Endometrial microvascular endothelial cells (primary cell): ENCODE measurements around the gene GIPC3. TPM values are rescaled to one million over a fixed set of nuclear protein-coding genes. Genes with fewer than 3 reads are reported as not detected.
"Not testable (repeated sequence)": the region's sequence is repeated elsewhere in the genome, so short reads cannot be mapped to it uniquely, and the experiment has no call there.

Experiments used
- in situ Hi-C: cut with HindIII; loops from 2 replicates; pipeline ENCODE4 v1.10.0; 2017; ENCODE audit warnings: low sequenced_read_pairs, low pct_unique_long_range_greater_than_20kb; ENCODE audit errors: inconsistent ontology term
- total RNA-seq: library from RNA; depleted of rRNA; stranded (reverse); fragments of >200 nt; gene quantifications from one replicate; pipeline ENCODE4 v1.2.3, GENCODE V29; 2015; ENCODE audit errors: inconsistent ontology term

GIPC3 gene
- total RNA-seq, 1 donor from 2014 or later: 0.28 TPM

DNA sequence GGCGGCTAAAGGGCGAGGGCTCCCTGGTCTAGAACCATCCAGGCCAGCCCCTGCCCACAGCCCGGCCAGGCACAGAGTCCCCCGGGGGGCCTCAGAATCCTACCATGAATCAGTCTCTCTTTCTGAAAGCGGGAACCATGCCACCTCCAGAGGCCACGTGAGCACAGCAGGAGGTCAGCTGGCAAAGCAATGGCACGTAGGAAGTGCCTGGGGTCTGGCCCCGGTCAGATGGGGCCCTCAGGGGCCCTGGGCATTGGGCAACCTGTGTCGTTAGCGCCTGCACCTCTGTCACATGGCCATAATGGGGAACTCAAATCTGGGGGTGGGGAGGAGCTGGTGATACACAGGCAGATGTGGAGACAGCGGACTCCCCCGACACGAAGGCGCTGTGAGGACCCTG is 36.7 kb upstream of the GIPC3 start:
- in situ Hi-C loops: no loop called here

DNA sequence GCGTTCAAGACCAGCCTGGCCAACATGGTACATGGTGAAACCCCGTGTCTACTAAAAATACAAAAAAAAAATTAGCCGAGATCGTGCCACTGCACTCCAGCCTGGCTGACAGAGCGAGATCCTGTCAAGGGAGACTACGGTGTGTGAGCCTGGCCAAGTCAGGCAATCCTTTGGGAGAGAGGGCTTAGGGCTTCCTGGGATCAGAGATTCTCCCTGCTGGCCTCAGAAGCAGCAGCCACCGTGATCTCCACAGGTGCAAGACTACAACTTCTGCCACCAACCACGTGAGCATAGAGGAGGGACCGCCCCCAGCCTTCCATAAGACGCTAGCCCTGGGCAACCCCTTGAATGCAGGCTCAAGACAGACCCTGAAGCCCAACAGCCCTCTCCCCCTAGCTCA is 35.5 kb upstream of the GIPC3 start:
- in situ Hi-C loops: no loop called here

DNA sequence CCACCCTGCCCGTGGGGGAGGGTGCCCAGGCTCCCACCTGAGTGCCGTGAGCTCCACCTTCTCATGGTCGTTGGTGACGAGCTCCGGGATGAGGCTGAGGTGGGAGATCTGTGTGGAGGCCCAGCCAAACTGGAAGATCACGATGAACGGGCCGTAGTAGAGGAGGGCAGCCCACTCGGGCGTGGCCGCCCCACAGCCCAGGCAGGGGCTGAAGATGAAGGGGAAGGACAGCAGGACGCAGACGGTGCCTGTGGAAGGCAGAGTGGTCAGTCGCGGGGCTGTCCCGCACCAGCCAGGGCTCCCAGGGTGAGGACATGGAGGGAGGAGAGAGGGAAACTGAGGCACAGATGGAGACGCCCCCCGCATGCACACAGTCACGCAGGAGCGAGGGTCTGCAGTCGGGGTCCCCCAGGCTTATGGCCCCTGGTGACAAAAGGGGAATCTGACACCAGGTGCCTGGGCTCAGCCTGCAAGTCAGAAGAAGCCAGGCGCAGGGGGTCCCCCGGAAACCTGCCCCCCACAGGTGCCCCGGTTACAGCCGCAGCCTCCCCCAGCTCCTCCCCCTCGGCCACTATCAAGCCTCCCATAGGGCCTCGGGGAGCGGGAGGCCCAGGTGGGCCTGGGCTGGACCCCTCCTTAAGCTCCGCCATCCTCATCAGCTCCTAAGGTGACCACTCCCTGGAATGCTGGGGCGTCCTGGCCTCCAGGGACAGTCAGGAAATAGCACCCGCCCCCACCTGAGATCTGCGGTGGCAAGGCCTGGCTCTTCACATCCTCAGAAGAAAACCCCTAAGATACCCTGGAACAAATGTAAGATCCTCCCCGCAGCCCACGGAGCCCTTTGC is 34.1 kb upstream of the GIPC3 start:
- in situ Hi-C loops: no loop called here

DNA sequence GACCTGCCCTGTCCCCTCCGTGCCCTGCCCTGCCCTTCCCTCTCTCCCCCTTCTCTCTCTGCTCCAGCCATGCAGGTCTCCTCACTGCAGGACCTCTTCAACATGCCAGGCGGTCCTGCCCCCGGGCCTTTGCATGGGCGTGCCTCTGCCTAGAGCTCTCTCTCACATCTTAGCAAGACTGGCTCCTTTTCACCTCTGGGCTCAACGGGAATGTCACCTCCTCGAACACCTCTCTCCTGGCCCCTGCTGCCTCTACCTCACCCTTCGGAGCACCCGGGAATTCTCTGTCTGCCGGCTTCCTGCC is 33.5 kb upstream of the GIPC3 start:
- in situ Hi-C loops: no loop called here

- in situ Hi-C loops: no loop called here
These were observed 30.8 kb upstream of the GIPC3 start for GRCh38 chr19:3554254-3555083.

GRCh38 chr19:3555653-3556422 is 29.4 kb upstream of the GIPC3 start:
- in situ Hi-C loops: no loop called here

GRCh38 chr19:3556423-3556977 is 28.8 kb upstream of the GIPC3 start:
- in situ Hi-C loops: no loop called here

- in situ Hi-C loops: no loop called here
These were observed 28.3 kb upstream of the GIPC3 start for GRCh38 chr19:3556978-3557460.

DNA sequence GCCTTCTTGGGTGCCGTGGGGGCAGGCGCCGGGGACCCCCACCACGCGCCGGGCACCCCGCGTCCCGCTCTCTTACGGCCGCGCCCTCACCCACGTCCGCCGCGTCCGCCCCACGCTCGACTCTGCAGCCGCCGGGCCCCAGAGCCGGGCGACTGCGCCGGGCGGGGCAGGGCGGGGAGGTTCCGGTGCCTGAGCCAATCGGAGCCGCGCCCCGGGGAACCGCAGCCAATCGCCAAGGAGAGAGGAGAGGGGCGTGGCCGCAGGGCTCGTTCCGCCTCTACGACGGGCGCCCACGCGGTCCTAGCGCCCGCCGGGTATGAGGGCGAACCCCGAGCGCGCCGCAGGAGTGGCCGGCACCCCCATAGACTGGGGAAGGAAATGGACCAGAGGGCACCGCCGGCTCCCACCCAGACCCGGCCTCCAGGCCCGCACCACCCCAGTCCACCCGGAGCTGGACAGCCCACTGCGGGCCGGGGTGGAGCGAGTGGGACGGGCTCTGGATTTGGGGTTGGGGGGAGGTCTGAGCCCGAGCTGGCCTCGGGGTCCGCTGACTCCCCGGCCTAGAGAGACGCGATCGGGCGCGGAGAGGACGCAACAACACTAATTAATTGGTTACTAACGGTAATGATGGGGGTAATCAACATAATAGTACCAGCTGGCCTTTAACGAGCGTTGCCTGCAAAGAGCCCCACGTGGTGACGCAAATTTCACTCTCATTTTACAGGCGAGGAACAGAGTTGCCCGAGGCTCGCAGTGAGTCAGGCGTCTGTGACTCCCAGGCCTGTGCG is 27.6 kb upstream of the GIPC3 start, which contains the start of gene MFSD12:
TSS of gene MFSD12 (minus strand) at position 126 of the 788 bp plus-strand sequence. CDS start 183 bp downstream, outside the sequence.
- in situ Hi-C loops: no loop called here

DNA sequence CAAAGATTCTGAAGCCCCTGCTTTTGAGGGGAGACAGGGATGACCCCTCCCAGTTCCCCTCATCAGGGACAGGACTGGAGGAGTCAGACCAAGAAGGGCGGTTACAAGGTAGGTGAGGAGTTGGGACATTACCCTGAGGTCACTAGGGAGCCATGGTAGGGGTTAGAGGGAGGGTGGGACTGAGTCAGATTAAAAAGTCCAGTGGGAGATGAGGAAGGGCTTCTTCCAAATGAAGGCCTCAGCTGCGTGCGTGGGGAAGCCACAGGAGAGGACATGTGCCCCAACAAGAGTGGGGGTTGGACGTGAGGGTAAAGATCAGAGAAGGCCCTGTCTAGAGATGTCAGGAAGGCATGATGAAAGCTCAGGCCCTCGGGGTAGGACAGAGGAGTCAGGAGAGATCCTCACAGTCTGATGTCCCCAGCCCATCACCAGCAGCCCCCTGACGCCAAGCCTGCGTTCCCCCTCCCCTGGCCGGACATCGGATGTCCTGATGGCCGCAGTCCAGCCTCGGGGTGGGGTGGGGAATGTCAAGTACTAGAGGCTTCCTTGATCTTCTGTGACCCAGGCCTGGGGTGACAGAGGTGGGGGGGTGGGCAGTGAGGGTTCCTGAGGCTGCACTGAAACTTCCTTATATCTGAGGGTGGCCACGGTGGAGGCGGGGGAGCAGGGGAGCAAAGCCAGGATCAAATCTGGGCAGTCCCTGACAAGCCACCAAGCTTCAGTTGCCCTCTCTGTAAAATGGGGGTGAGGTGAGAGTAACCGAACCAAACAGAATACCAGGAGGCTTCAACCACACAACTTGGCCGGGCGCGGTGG is 21.4 kb upstream of the GIPC3 start:
- in situ Hi-C loops: no loop called here

GRCh38 chr19:3565139-3565538 is 20.1 kb upstream of the GIPC3 start:
- in situ Hi-C loops: no loop called here

DNA sequence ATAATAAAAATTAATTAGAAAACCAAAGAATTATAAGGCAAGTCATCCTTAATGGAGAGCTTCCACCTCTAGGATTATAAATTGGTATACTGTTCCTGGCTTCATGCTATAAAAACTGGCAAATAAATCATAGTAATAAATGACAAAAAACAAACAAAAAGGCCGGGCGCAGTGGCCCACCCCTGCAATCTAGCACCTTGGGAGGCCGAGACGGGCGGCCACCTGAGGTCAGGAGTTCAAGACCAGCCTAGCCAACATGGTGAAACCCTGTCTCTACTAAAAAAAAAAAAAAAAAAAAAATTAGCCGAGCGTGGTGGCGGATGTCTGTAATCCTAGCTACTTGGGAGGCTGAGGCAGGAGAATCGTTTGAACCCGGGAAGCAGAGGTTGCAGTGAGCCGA is 15.2 kb upstream of the GIPC3 start:
- in situ Hi-C loops: not testable (repeated sequence)

- in situ Hi-C loops: no loop called here
These were observed 14.7 kb upstream of the GIPC3 start for GRCh38 chr19:3570606-3571011.

DNA sequence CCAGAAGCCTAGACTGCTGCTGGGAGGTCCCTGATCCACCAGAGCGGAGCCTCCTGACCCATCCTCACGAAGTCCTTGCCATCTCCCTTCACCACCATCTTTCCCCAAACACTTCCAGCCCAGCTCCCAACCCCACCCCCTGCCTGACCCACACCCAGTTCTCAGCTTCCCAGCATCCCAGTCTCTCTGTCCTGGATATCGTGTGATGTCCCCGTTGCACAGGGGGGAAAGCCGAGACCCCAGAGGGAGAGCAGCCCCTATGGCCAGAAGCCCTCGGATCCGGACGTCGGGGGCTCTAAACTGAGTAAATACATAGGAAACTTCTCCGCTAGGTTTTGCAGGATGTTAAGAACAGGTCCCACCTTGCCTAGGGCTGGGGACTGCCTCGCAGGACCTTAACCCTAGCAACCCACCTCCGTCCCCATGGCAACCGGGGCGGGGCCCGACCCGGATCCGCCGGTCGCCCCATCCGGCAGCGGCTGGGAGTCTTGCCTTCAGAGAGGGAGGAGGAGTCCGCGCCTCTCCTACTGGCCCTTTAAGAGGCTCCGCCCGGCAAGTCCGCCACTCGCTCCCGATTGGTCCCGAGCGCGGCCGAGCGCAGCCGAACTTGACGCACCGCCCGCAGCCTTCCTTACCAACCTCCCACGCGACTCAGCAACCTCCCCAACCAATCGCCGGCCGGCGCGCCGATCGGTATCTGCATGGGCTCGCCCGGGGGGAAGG is 13.0 kb upstream of the GIPC3 start:
- in situ Hi-C loops: no loop called here

DNA sequence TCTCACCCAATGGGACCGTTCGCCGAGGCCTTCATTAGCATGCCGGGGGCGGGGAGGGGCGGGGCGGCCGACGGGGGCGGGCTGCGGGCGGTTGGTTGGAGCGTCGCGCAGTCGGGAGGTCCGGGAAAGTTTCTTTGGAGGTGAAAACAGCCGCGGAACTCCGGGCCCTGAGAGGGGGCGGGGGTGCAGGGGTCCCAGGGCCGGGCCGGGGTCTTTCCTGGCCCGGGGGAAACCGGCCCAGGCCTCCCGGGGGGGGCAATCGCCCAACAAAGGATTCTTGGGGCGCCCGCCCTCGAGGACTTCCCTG is 12.5 kb upstream of the GIPC3 start, which contains the start of gene HMG20B:
TSS of gene HMG20B (plus strand) at position 90 of the 307 bp plus-strand sequence. CDS start 366 bp downstream, outside the sequence.
- in situ Hi-C loops: no loop called here

DNA sequence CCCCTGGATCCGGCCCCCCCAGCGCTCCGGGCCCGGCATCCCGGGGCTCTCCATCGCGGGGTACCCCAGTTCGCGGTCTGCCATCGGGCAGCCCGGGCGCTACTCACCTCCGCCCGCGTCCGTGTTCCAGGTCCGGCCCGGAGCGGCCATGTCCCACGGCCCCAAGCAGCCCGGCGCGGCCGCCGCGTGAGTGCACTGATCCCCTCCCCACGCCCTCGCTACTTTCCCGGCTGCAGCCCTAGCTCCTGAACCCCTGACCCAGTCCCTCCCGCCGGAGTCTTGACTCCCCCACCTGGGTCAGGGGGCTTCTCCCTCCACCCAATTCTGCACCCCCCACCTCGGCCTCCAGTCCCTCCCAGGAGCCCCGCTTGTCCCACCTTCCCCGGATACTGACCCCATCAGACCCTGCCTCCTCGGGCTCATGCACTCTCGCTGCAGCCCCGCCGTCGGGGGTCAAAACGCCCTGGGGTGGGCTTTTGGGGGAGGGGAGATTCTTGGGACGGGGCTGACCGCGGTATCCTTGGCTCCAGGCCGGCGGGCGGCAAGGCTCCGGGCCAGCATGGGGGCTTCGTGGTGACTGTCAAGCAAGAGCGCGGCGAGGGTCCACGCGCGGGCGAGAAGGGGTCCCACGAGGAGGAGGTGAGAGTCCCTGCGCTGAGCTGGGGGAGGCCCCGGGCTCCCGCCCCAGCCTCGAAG is 12.0 kb upstream of the GIPC3 start:
- in situ Hi-C loops: no loop called here
